Omental fat pad (tissue), 4 donors: ENCODE data around the gene PTPN3. TPM values are rescaled to one million over a fixed set of nuclear protein-coding genes. Genes with fewer than 3 reads are reported as not detected.
A peak's percentile ranks its signal among the peaks of the same experiment; 100 is the strongest.

ENCODE experiments used
- ATAC-seq: fragments of 150-250 bp; one replicate; pipeline ENCODE4 v1.9.1; 2016; ENCODE audit warnings: mild to moderate bottlenecking, moderate library complexity; ENCODE audit not compliant: low FRiP score
- DNase-seq: peaks from one replicate; pipeline ENCODE4 v3.0.0-alpha.2; 2019; ENCODE audit warnings: low spot score
- CTCF ChIP-seq, 3 donors: fragments of 450-650 bp; IDR thresholded peaks; one replicate each; pipeline ENCODE4 v1.5.1; 2016 to 2017; ENCODE audit warnings: antibody characterized with exemption in 3 of 3, mild to moderate bottlenecking in 3 of 3, moderate library complexity in 2 of 3
- total RNA-seq, 4 donors: library from RNA; depleted of rRNA; stranded (reverse); fragments of >200 nt; gene quantifications; one replicate each; pipeline ENCODE4 v1.1.0, GENCODE V29; 2016

PTPN3 gene
- total RNA-seq, 4 donors from 2014 or later = 4.1 to 14.6 (median 7.8) TPM

GRCh38 chr9:109454041-109454440 lies 44.1 kb downstream of the PTPN3 start:
- ATAC-seq (no peak), DNase-seq (no peak)
- no peak for TF ChIP-seq CTCF (IDR thresholded peaks at IDR 0.05)

GRCh38 chr9:109453210-109453842 lies 44.8 kb downstream of the PTPN3 start:
- ATAC-seq (peak; percentile 82), DNase-seq (no peak)
- no peak for TF ChIP-seq CTCF (IDR thresholded peaks at IDR 0.05)

- DNase-seq (no peak), ATAC-seq (peak; percentile 58)
- TF ChIP-seq CTCF (IDR thresholded peaks at IDR 0.05) = no peak
Measured at GRCh38 chr9:109452761-109453160, 45.3 kb downstream of the PTPN3 start.

GRCh38 chr9:109451311-109452025 lies 46.6 kb downstream of the PTPN3 start:
- no peak for TF ChIP-seq CTCF (IDR thresholded peaks at IDR 0.05)
- DNase-seq (no peak), ATAC-seq (no peak)

- no peak for TF ChIP-seq CTCF (IDR thresholded peaks at IDR 0.05)
- DNase-seq = no peak
- ATAC-seq = no peak
Measured at GRCh38 chr9:109450346-109450745, 47.8 kb downstream of the PTPN3 start.

GRCh38 chr9:109449036-109449798 lies 48.9 kb downstream of the PTPN3 start:
- no peak for TF ChIP-seq CTCF (IDR thresholded peaks at IDR 0.05)

More at GRCh38 chr9:109449036-109449798, 48.9 kb downstream of the PTPN3 start:
- DNase-seq (no peak), ATAC-seq (no peak)
